SK-N-MC (cell line): ENCODE data around the gene RBMX.
"Not testable (repeated sequence)": the region's sequence is repeated elsewhere in the genome, so short reads cannot be mapped to it uniquely, and the experiment has no call there.

Experiments
- DNase-seq: peaks from one replicate; pipeline ENCODE4 v3.0.0-alpha.2; 2011; ENCODE audit warnings: low read depth, low spot score
- H3K27ac ChIP-seq: fragments of 200-600 bp; sonication (generic); 2 replicates; pipeline ENCODE4 v1.5.1; 2016; ENCODE audit warnings: mixed run types
- H3K36me3 ChIP-seq: fragments of 200-600 bp; sonication (generic); 2 replicates; pipeline ENCODE4 v1.6.1; 2017; ENCODE audit warnings: antibody characterized with exemption, low read length, mixed read lengths; ENCODE audit not compliant: insufficient read depth
- H3K4me3 ChIP-seq: fragments of 200-600 bp; sonication (generic); 2 replicates; pipeline ENCODE4 v1.5.1; 2016
- H3K9ac ChIP-seq: fragments of 200-600 bp; sonication (generic); 2 replicates; pipeline ENCODE4 v1.8.0; 2017; ENCODE audit warnings: mixed run types, mixed read lengths; ENCODE audit not compliant: insufficient read length
- H3K9me3 ChIP-seq: fragments of 200-600 bp; sonication (generic); 2 replicates; pipeline ENCODE4 v1.6.1; 2017; ENCODE audit warnings: low read depth, mild to moderate bottlenecking, antibody characterized with exemption, low read length, moderate library complexity, mixed read lengths
- EZH2 ChIP-seq: fragments of 200-600 bp; sonication (generic); IDR thresholded peaks from one replicate; pipeline ENCODE4 v1.6.1; 2017; ENCODE audit warnings: antibody characterized with exemption
- FOXP2 ChIP-seq: optimal IDR thresholded peaks from 2 replicates; pipeline ENCODE3; 2011; ENCODE audit warnings: mild to moderate bottlenecking, moderate library complexity; ENCODE audit not compliant: insufficient read depth; ENCODE audit errors: extremely low read length, control extremely low read depth
- POLR2AphosphoS5 ChIP-seq: IDR thresholded peaks from 2 replicates; pipeline ENCODE4 v1.6.1; 2012; ENCODE audit warnings: mild to moderate bottlenecking, low read depth, low read length, borderline replicate concordance

RBMX gene

DNA sequence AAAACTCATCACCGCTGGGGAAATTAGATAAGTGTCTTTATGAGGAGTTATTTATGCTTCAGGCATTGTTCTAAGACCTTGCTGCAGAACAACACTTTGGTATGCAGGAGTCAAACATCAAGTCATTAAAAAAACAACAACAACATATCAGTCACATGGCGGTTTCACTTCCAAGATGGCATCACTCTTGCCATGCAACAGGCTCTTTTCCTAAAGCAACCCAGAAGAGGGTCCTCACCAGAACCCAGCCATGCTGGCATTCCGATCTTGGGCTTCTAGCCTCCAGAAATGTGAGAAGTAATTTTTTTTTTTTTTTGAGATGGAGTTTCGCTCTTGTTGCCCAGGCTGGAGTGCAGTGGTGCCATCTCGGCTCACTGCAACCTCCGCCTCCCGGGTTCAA is 8.7 kb upstream of the RBMX start:
- Histone ChIP-seq H3K36me3 (no peaks in the 10 kb centered on the region), H3K4me3 (no peak overlapping the region), H3K9ac (no peak overlapping the region), H3K9me3 (no peaks in the 10 kb centered on the region), H3K27ac (no peak overlapping the region)
- TF ChIP-seq EZH2 = no peak
- TF ChIP-seq FOXP2 = no peak
- no peak for TF ChIP-seq POLR2AphosphoS5
- no peak for DNase-seq

DNA sequence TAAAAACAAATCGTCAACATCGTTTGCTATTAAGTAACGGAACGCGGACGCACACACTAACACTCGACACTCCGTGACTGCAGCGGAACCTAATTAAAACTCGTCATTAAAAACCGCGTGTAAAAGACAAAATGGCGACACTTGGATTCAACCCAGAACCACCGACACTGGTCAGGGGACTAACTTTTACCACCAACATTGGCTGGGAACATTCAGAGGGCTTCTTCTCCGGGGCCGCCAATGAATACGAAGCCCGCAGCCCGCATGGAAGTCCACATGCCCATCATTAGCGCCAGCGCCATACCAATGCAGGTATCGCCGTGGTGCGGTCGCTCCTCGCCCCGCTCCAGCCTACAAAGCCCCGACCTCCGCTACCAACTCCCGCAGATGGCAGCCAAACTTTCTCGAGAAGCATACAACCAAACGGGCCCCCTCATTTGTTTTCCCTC is 498 bp downstream of the RBMX start:
- TF ChIP-seq EZH2 (no peak), FOXP2 (no peak)
- Histone ChIP-seq H3K36me3 (peaks cover 49% of the 10 kb centered on the region), H3K9me3 (no peaks in the 10 kb centered on the region), H3K9ac (peak overlapping the region; percentile 99), H3K4me3 (peak overlapping the region; percentile 95), H3K27ac (peak overlapping the region; percentile 96)
- DNase-seq = no peak

DNA sequence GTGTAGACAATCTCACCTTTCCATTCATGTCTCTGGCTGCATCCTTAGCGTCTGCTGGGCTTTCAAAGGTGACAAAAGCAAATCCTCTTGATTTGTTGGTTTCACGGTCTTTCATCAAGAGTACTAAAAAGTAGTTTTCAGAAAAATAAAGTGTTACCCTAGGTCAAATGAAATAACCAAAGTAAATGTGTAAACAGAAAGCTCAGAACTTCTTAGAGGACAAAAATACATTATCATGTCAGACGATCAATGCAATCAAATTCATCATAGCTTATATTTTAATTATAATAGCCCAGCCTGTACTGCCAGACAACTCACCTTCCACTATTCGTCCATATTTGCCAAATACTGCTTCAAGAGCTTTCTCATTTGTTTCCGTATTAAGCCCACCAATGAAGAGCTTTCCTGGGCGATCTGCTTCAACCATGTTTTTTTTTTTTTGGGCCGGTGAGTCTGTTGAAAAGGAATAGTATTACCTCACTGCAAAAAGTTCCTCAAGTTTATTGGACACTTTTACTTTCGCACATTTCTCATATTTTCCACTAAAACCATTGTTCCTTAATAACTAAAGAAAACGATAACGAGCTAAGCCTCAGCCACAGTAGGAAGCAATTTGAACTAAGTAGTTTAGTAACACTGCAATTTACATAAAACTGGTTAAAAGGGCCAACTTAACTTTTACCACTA is 1.4 kb downstream of the RBMX start:
- Histone ChIP-seq H3K27ac (peak overlapping the region; percentile 96), H3K36me3 (peaks cover 57% of the 10 kb centered on the region), H3K9ac (peak overlapping the region; percentile 99), H3K4me3 (peak overlapping the region; percentile 95), H3K9me3 (no peaks in the 10 kb centered on the region)
- DNase-seq = no peak
- no peak for TF ChIP-seq EZH2
- no peak for TF ChIP-seq POLR2AphosphoS5
- no peak for TF ChIP-seq FOXP2

DNA sequence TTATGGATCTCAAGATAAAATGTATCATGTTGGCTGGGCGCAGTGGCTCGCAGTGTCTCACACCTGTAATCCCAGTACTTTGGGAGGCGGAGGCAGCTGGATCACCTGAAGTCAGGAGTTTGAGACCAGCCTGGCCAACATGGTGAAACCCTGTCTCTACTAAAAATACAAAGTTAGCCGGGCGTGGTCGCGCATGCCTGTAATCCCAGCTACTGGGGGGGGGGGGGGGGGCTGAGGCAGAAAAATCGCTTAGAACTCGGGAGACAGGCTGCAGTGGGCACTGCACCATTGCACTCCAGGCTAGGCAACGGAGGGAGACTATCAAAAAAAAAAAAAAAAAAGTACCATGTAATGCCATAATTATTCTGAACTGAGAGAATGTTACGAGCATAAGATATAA is 2.1 kb downstream of the RBMX start:
- Histone ChIP-seq H3K9ac (peak overlapping the region; percentile 99), H3K4me3 (peak overlapping the region; percentile 95), H3K9me3 (no peaks in the 10 kb centered on the region), H3K36me3 (peaks cover 62% of the 10 kb centered on the region), H3K27ac (no peak overlapping the region)
- no peak for DNase-seq
- TF ChIP-seq EZH2 (no peak), FOXP2 (no peak), POLR2AphosphoS5 (no peak)

DNA sequence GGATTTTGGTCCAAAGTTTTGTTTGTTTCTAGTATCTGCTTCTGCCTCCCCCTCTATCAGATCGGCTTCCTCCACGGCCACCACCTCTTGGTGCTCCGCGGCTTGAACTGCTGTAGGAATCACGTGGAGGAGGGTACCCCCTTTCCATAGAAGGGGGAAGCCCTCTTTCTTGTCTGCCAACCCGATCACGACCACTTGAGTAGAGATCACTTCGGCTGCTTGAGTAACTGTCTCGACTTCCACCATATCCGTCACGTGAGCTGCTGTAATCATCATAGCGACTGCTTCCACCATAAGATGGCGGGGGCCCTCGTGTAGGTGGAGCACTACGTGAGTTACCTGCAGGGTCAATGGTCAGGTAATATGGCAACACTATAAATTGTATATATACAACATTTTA is 6.4 kb downstream of the RBMX start:
- H3K27ac ChIP-seq, H3K9me3 ChIP-seq, H3K9ac ChIP-seq, H3K4me3 ChIP-seq, DNase-seq: not testable (repeated sequence)
- peaks cover 94% of the 10 kb centered on the region for H3K36me3 ChIP-seq

DNA sequence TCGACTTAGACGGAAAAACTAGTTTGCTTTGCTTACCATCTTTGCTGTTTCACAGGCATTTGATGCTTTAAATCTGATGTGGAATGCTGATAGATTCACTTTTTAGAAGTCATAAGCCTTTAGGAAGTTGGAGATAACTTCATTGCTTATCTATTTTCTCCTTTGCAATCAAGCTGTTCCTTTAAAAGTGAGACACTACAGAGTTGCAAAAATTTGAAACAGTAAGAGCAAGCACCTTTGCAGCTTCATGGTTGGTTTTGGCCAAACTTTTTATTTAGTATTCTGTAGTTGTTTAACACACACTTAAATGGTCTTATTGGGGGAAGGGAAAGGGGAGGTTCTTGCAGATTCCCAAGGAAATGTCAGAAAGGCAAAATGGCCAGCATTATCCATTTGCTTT is 7.3 kb downstream of the RBMX start:
- Histone ChIP-seq H3K36me3 (peaks cover 95% of the 10 kb centered on the region), H3K27ac (peak overlapping the region; percentile 10; the same call in 1 of the 2 replicates)
- H3K9ac ChIP-seq, H3K9me3 ChIP-seq, H3K4me3 ChIP-seq, DNase-seq: not testable (repeated sequence)

DNA sequence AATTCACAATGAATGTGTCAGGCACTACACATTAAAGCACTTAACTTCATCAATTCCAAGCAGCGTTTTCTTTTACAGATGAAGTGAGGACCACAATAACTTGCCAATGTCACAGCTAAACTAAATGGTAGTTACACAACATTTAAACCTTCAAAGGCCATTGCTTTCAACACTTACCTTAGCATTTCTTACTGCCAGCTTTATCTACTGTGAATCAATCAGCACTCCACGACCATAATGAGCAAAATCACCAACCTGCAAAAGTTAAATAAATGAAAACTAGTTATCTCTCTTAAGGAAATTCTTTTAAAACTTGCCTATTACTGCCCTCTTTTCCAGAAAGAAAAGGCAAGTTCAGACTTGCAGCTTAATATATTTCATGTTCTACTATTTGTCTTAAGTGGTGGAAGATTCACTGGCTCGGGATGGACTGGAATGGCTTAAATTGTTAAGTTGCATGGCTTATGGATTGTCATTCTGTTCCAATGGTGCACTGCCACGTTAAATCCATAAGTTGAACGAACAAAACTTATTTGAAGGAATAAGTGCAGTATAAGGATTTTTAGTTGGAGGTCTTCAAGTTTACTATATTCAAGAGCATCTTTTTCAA is 8.3 kb downstream of the RBMX start:
- Histone ChIP-seq H3K27ac (peak overlapping the region; percentile 10), H3K9ac (no peak overlapping the region), H3K36me3 (peaks cover 95% of the 10 kb centered on the region), H3K9me3 (no peaks in the 10 kb centered on the region), H3K4me3 (no peak overlapping the region)
- no peak for TF ChIP-seq EZH2
- no peak for DNase-seq

DNA sequence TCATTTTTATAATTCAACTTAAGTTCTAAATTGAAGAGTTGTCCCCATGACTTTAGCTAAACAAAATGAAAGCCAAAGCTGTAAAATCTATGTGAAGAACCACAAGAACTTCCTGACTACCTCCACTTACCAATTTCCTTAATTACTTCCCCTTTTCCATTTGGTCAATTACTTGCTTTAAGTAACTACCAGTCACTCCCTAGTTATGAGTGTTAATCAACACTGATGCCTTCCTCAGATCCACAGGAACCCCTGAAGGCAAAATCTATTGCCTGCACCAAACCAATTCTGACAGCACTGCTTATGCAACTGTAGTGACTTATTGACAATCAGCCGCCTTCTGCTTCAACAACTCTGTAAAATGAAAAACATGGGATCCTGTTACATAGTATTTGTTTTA is 10.5 kb downstream of the RBMX start:
- TF ChIP-seq POLR2AphosphoS5 (no peak), FOXP2 (no peak), EZH2 (no peak)
- H3K36me3 ChIP-seq = peaks cover 91% of the 10 kb centered on the region
- DNase-seq = no peak
- no peaks in the 10 kb centered on the region for H3K9me3 ChIP-seq
- H3K27ac ChIP-seq = peak overlapping the region; percentile 36; the same call in 1 of the 2 replicates
- no peak overlapping the region for H3K4me3 ChIP-seq
- H3K9ac ChIP-seq = no peak overlapping the region
